Measurements from ENCODE around the gene CNTN1. TPM values are rescaled to one million over a fixed set of nuclear protein-coding genes. Genes with fewer than 3 reads are reported as not detected.

CNTN1 gene
- total RNA-seq, 3 donors from 2014 or later (not counting 1 experiment from before 2014, with no cell fraction given) = not detected

- Histone ChIP-seq H3K4me3 (ENCODE audit: low read length) (no peak overlapping the region), H3K27me3 (ENCODE audit: control insufficient read depth, insufficient read depth, low read length) (no peaks in the 10 kb centered on the region), H3K36me3 (ENCODE audit: control insufficient read depth, insufficient read depth, low read length) (no peaks in the 10 kb centered on the region), H3K4me1 (ENCODE audit: control insufficient read depth, insufficient read depth, low read length) (no peaks in the 10 kb centered on the region), H3K27ac (ENCODE audit: low read length) (no peak overlapping the region), H3K9me3 (ENCODE audit: control insufficient read depth, insufficient read depth, low read length) (no peaks in the 10 kb centered on the region)
- Mint-ChIP-seq H3K36me3 (no peaks in the 10 kb centered on the region), H3K9me3 (peaks cover 4 to 8% of the 10 kb centered on the region in 2 donors), H3K27me3 (ENCODE audit: low read depth in 2 of 2) (no peaks in the 10 kb centered on the region), H3K4me1 (no peaks in the 10 kb centered on the region), H3K27ac (no peak overlapping the region), H3K4me3 (no peak overlapping the region)
- DNase-seq (no peak), ATAC-seq (no peak)
- WGBS (ENCODE audit: insufficient coverage) = 87% methylated on average over 2 of the region's 4 CpGs
- no peak for TF ChIP-seq CTCF (IDR thresholded peaks at IDR 0.05)
- intact Hi-C loops (cut with micrococcal nuclease) = no loop called here
These were observed 9.5 kb downstream of the CNTN1 start for GRCh38 chr12:40701756-40702155.

GRCh38 chr12:40711121-40711520, 18.9 kb downstream of the CNTN1 start:
- no peaks in the 10 kb centered on the region for H3K27me3 ChIP-seq (ENCODE audit: control insufficient read depth, insufficient read depth, low read length)
- no peaks in the 10 kb centered on the region for H3K9me3 ChIP-seq (ENCODE audit: control insufficient read depth, insufficient read depth, low read length)
- Mint-ChIP-seq H3K4me1 (no peaks in the 10 kb centered on the region), H3K27me3 (ENCODE audit: low read depth in 2 of 2) (no peaks in the 10 kb centered on the region), H3K4me3 (no peak overlapping the region), H3K27ac (no peak overlapping the region), H3K9me3 (peaks cover 8 to 17% of the 10 kb centered on the region in 2 donors), H3K36me3 (no peaks in the 10 kb centered on the region)
- H3K4me3 ChIP-seq (ENCODE audit: low read length) = no peak overlapping the region
- intact Hi-C loops (cut with micrococcal nuclease) = no loop called here
- ATAC-seq = no peak
- DNase-seq = no peak
- no peak overlapping the region for H3K27ac ChIP-seq (ENCODE audit: low read length)
- TF ChIP-seq CTCF (IDR thresholded peaks at IDR 0.05) = no peak
- H3K36me3 ChIP-seq (ENCODE audit: control insufficient read depth, insufficient read depth, low read length) = no peaks in the 10 kb centered on the region
- H3K4me1 ChIP-seq (ENCODE audit: control insufficient read depth, insufficient read depth, low read length) = no peaks in the 10 kb centered on the region

GRCh38 chr12:40714636-40715035, 22.4 kb downstream of the CNTN1 start:
- Mint-ChIP-seq H3K36me3 (no peaks in the 10 kb centered on the region), H3K4me3 (no peak overlapping the region), H3K27ac (no peak overlapping the region), H3K27me3 (ENCODE audit: low read depth in 2 of 2) (no peaks in the 10 kb centered on the region), H3K4me1 (no peaks in the 10 kb centered on the region), H3K9me3 (peaks cover 10 to 17% of the 10 kb centered on the region in 2 donors)
- no peak for DNase-seq
- no peak for ATAC-seq
- 100% methylated on average over 1 of the region's 1 CpG for WGBS (ENCODE audit: insufficient coverage)
- no peak overlapping the region for H3K4me3 ChIP-seq (ENCODE audit: low read length)
- no peaks in the 10 kb centered on the region for H3K4me1 ChIP-seq (ENCODE audit: control insufficient read depth, insufficient read depth, low read length)
- no peaks in the 10 kb centered on the region for H3K9me3 ChIP-seq (ENCODE audit: control insufficient read depth, insufficient read depth, low read length)
- intact Hi-C loops (cut with micrococcal nuclease) = no loop called here
- no peak for TF ChIP-seq CTCF (IDR thresholded peaks at IDR 0.05)
- no peaks in the 10 kb centered on the region for H3K27me3 ChIP-seq (ENCODE audit: control insufficient read depth, insufficient read depth, low read length)
- no peak overlapping the region for H3K27ac ChIP-seq (ENCODE audit: low read length)
- H3K36me3 ChIP-seq (ENCODE audit: control insufficient read depth, insufficient read depth, low read length) = no peaks in the 10 kb centered on the region

GRCh38 chr12:40716037-40716436, 23.8 kb downstream of the CNTN1 start:
- H3K27me3 Mint-ChIP-seq (ENCODE audit: low read depth in 2 of 2) = no peaks in the 10 kb centered on the region
- no peak for DNase-seq
- H3K36me3 Mint-ChIP-seq = no peaks in the 10 kb centered on the region
- Histone ChIP-seq H3K4me1 (ENCODE audit: control insufficient read depth, insufficient read depth, low read length) (no peaks in the 10 kb centered on the region), H3K27me3 (ENCODE audit: control insufficient read depth, insufficient read depth, low read length) (no peaks in the 10 kb centered on the region), H3K27ac (ENCODE audit: low read length) (no peak overlapping the region), H3K4me3 (ENCODE audit: low read length) (no peak overlapping the region), H3K36me3 (ENCODE audit: control insufficient read depth, insufficient read depth, low read length) (no peaks in the 10 kb centered on the region), H3K9me3 (ENCODE audit: control insufficient read depth, insufficient read depth, low read length) (no peaks in the 10 kb centered on the region)
- H3K27ac Mint-ChIP-seq = no peak overlapping the region
- no peaks in the 10 kb centered on the region for H3K4me1 Mint-ChIP-seq
- intact Hi-C loops (cut with micrococcal nuclease) = no loop called here
- no peak for TF ChIP-seq CTCF (IDR thresholded peaks at IDR 0.05)
- H3K4me3 Mint-ChIP-seq = no peak overlapping the region
- no peak for ATAC-seq
- H3K9me3 Mint-ChIP-seq = peaks cover 7 to 16% of the 10 kb centered on the region in 2 donors
